AG04450 (cell line): ENCODE measurements around the gene ATP8A2. TPM values are rescaled to one million over a fixed set of nuclear protein-coding genes. Genes with fewer than 3 reads are reported as not detected.

Experiments used
- CTCF ChIA-PET: fragments of 300-600, 350-600 bp; formaldehyde crosslinking; extraction: SDS; loops from one replicate; lab custom pipeline; 2022; ENCODE audit warnings: antibody characterized with exemption, inconsistent platforms; lab: Charles Lee
- POLR2A ChIA-PET: fragments of 350-600 bp; formaldehyde crosslinking; extraction: SDS; loops from one replicate; lab custom pipeline; 2021; ENCODE audit warnings: antibody characterized with exemption, inconsistent platforms; lab: Yijun Ruan, JAX
- DNase-seq: peaks from one replicate; pipeline ENCODE4 v3.0.0-alpha.2; 2011; ENCODE audit warnings: low read depth, low spot score
- H3K27ac ChIP-seq: one replicate; pipeline ENCODE4 v1.5.1; 2012; ENCODE audit warnings: low read depth, low read length, control low read depth
- H3K27me3 ChIP-seq: one replicate; pipeline ENCODE4 v1.6.0; 2012; ENCODE audit warnings: low read length; ENCODE audit not compliant: control insufficient read depth, insufficient read depth
- H3K4me3 ChIP-seq: 2 replicates; pipeline ENCODE4 v1.5.1; 2011; ENCODE audit warnings: mild to moderate bottlenecking, low read depth, low read length, control low read depth
- H3K9me3 ChIP-seq: 2 replicates; pipeline ENCODE4 v1.5.1; 2012; ENCODE audit warnings: low read length; ENCODE audit not compliant: control insufficient read depth, insufficient read depth
- polyA plus RNA-seq: library from polyadenylated mRNA; depleted of rRNA; stranded (reverse); fragments of >200 nt; gene quantifications from 2 replicates; pipeline ENCODE4 v1.2.3, GENCODE V29; 2011
- TF ChIP-seq, protein P1 (sequence below): IDR thresholded peaks from 2 replicates; pipeline ENCODE4 v1.5.1; 2011; ENCODE audit warnings: low read depth, low read length, control low read depth, inconsistent platforms

Gene ATP8A2
- polyA plus RNA-seq, 1 experiment: 0.19 TPM

GRCh38 chr13:25806264-25806974 is 434.6 kb downstream of the ATP8A2 start:
- Histone ChIP-seq H3K27me3 (no peaks in the 10 kb centered on the region), H3K9me3 (no peaks in the 10 kb centered on the region; the same call in 1 of the 2 replicates), H3K4me3 (no peak overlapping the region), H3K27ac (no peak overlapping the region)
- ChIA-PET POLR2A (no interaction called here), CTCF (no interaction called here)
- DNase-seq: no peak
- TF ChIP-seq, protein P1, sequence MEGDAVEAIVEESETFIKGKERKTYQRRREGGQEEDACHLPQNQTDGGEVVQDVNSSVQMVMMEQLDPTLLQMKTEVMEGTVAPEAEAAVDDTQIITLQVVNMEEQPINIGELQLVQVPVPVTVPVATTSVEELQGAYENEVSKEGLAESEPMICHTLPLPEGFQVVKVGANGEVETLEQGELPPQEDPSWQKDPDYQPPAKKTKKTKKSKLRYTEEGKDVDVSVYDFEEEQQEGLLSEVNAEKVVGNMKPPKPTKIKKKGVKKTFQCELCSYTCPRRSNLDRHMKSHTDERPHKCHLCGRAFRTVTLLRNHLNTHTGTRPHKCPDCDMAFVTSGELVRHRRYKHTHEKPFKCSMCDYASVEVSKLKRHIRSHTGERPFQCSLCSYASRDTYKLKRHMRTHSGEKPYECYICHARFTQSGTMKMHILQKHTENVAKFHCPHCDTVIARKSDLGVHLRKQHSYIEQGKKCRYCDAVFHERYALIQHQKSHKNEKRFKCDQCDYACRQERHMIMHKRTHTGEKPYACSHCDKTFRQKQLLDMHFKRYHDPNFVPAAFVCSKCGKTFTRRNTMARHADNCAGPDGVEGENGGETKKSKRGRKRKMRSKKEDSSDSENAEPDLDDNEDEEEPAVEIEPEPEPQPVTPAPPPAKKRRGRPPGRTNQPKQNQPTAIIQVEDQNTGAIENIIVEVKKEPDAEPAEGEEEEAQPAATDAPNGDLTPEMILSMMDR: no peak

- Histone ChIP-seq H3K27ac (no peak overlapping the region), H3K27me3 (no peaks in the 10 kb centered on the region), H3K9me3 (no peaks in the 10 kb centered on the region; the same call in 1 of the 2 replicates), H3K4me3 (no peak overlapping the region)
- DNase-seq: no peak
- POLR2A ChIA-PET: no interaction called here
- CTCF ChIA-PET: no interaction called here
- TF ChIP-seq, protein P1: no peak
Observed at GRCh38 chr13:25807562-25807961, 435.8 kb downstream of the ATP8A2 start.

- DNase-seq: no peak
- Histone ChIP-seq H3K9me3 (no peaks in the 10 kb centered on the region; the same call in 1 of the 2 replicates), H3K27me3 (no peaks in the 10 kb centered on the region), H3K27ac (no peak overlapping the region), H3K4me3 (no peak overlapping the region)
- TF ChIP-seq, protein P1: no peak
- ChIA-PET POLR2A (no interaction called here), CTCF (no interaction called here)
Observed at GRCh38 chr13:25811506-25811905, 439.7 kb downstream of the ATP8A2 start.

- CTCF ChIA-PET: no interaction called here
- DNase-seq: no peak
- POLR2A ChIA-PET: no interaction called here
- no peak overlapping the region for H3K4me3 ChIP-seq
- no peaks in the 10 kb centered on the region for H3K27me3 ChIP-seq
- no peak overlapping the region for H3K27ac ChIP-seq
- H3K9me3 ChIP-seq: no peaks in the 10 kb centered on the region; the same call in 1 of the 2 replicates
- TF ChIP-seq, protein P1: no peak
Observed at GRCh38 chr13:25816239-25816638, 444.5 kb downstream of the ATP8A2 start.

DNA sequence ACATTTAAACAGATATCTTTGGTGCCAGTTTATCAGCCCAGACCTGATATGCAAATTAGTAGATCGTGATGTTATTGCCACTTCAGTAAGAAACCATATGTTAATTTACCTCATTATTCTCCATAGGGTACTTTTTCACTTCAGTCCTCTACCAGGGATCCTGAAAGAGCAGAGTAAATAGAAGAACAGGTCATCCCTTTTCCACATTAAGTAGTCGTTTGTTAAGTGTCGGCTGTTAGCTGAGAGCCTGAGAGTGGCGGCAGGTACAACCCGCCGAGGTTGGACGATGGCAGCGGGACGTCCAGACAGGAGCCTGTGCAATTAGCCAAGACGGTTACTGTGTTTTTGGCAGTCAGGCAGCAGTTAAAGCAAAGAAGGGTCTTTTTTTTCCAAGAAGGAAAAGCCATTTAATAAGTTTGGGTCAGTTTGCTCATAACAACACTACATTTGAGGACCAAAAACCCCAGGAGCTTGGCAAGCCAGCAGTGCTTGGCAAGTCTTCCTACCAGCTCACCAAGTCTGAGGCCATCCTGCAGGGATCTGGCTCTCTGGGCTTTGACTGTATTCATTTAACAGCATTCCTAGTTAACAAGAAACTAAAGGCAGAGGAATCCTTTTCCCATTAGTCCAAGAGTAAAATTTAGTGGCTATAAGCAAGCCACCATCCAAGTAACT is 448.2 kb downstream of the ATP8A2 start:
- DNase-seq: no peak
- TF ChIP-seq, protein P1: no peak
- H3K4me3 ChIP-seq: no peak overlapping the region
- H3K27me3 ChIP-seq: no peaks in the 10 kb centered on the region
- no peak overlapping the region for H3K27ac ChIP-seq
- H3K9me3 ChIP-seq: no peaks in the 10 kb centered on the region
- ChIA-PET POLR2A (no interaction called here), CTCF (no interaction called here)
